ENCODE measurements around the gene ABCB9.

Gene ABCB9

GRCh38 chr12:122994781-122995502 lies 28.7 kb upstream of the ABCB9 start:
- no peak for DNase-seq

GRCh38 chr12:122994140-122994675 lies 27.9 kb upstream of the ABCB9 start:
- no peak for DNase-seq

- DNase-seq = no peak
These were observed 26.1 kb upstream of the ABCB9 start for GRCh38 chr12:122992386-122992785.

GRCh38 chr12:122991623-122992275 lies 25.5 kb upstream of the ABCB9 start:
- no peak for DNase-seq

GRCh38 chr12:122990961-122991622 lies 24.8 kb upstream of the ABCB9 start:
- DNase-seq = no peak

- no peak for DNase-seq
These were observed 24.3 kb upstream of the ABCB9 start for GRCh38 chr12:122990561-122990960.

- DNase-seq = no peak
These were observed 23.7 kb upstream of the ABCB9 start for GRCh38 chr12:122989874-122990419.

- no peak for DNase-seq
These were observed 23.1 kb upstream of the ABCB9 start for GRCh38 chr12:122989225-122989839.

- DNase-seq = no peak
These were observed 22.4 kb upstream of the ABCB9 start for GRCh38 chr12:122988612-122989212.

- no peak for DNase-seq
These were observed 21.8 kb upstream of the ABCB9 start for GRCh38 chr12:122988036-122988435.

GRCh38 chr12:122987086-122987951 lies 21.1 kb upstream of the ABCB9 start:
- no peak for DNase-seq

- DNase-seq = no peak
These were observed 20.1 kb upstream of the ABCB9 start for GRCh38 chr12:122986258-122986871.

- no peak for DNase-seq
These were observed 19.3 kb upstream of the ABCB9 start for GRCh38 chr12:122985338-122986257.

- no peak for DNase-seq
These were observed 18.5 kb upstream of the ABCB9 start for GRCh38 chr12:122984612-122985337.

GRCh38 chr12:122983789-122984515 lies 17.7 kb upstream of the ABCB9 start:
- DNase-seq = no peak

GRCh38 chr12:122982963-122983788 lies 16.9 kb upstream of the ABCB9 start:
- DNase-seq = no peak

GRCh38 chr12:122982477-122982815 lies 16.2 kb upstream of the ABCB9 start:
- no peak for DNase-seq
